Measurements from ENCODE around the gene CREB5.
A peak's percentile ranks its signal among the peaks of the same experiment; 100 is the strongest.

The CREB5 gene

DNA sequence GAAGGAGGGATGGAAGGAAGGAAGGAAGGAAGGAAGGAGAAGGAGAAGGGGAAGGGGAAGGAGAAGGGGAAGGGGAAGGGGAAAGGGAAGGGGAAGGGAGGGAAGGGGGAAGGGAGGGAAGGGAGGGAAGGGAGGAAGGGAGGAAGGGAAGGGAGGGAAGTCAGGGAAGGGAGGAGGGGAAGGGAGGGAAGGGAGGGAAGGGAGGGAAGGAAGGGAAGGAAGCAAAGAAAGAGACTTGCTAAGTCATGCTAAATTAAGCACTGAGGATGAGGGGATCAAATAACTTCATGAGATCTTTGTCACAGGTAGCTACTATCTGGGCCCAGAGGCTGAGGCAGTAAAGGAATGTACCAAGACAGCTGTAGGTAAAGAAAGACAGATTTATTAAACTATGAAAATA is 429.4 kb downstream of the CREB5 start:
- Histone ChIP-seq H3K9me3 (ENCODE audit: control insufficient read depth, low read length) (no peaks in the 10 kb centered on the region), H2BK120ac (ENCODE audit: low read depth, low read length) (no peak overlapping the region), H3K4me3 (ENCODE audit: insufficient read depth in 1 of 2, low read depth in 1 of 2, low read length in 2 of 2) (no peak overlapping the region), H2AFZ (ENCODE audit: low read depth, low read length) (no peak overlapping the region), H4K8ac (ENCODE audit: low read length) (no peak overlapping the region), H3K4ac (ENCODE audit: low read depth in 1 of 2, low read length in 2 of 2) (no peak overlapping the region), H2BK5ac (ENCODE audit: low read depth, low read length, poor library complexity, severe bottlenecking) (no peak overlapping the region), H3K27ac (ENCODE audit: low read length, poor library complexity, severe bottlenecking) (no peak overlapping the region), H2BK15ac (ENCODE audit: low read depth, poor library complexity, severe bottlenecking) (no peak overlapping the region), H2BK12ac (ENCODE audit: low read length in 2 of 2) (no peak overlapping the region), H3K79me1 (replicated peaks; ENCODE audit: low read length, poor library complexity, severe bottlenecking) (no peaks in the 10 kb centered on the region), H3K23ac (ENCODE audit: low read length in 2 of 2) (no peak overlapping the region), H3K14ac (ENCODE audit: low read length in 2 of 2) (no peak overlapping the region), H3K4me1 (ENCODE audit: control insufficient read depth, insufficient read depth, low read depth, low read length) (no peaks in the 10 kb centered on the region), H2AK5ac (ENCODE audit: low read length, severe bottlenecking) (no peak overlapping the region), H3K18ac (ENCODE audit: low read depth in 1 of 2, low read length in 2 of 2) (no peak overlapping the region), H3K9ac (ENCODE audit: low read length) (no peak overlapping the region), H3K27me3 (ENCODE audit: control insufficient read depth in 1 of 2, insufficient read depth in 1 of 2, low read length in 2 of 2) (peaks cover 0 to 16% of the 10 kb centered on the region in 2 experiments), H3K36me3 (ENCODE audit: control insufficient read depth in 1 of 2, insufficient read depth in 2 of 2, low read depth in 1 of 2, low read length in 2 of 2) (no peaks in the 10 kb centered on the region), H4K91ac (ENCODE audit: low read length) (no peak overlapping the region), H3K4me2 (ENCODE audit: low read length, poor library complexity, severe bottlenecking) (no peak overlapping the region)
- no peak for DNase-seq

DNA sequence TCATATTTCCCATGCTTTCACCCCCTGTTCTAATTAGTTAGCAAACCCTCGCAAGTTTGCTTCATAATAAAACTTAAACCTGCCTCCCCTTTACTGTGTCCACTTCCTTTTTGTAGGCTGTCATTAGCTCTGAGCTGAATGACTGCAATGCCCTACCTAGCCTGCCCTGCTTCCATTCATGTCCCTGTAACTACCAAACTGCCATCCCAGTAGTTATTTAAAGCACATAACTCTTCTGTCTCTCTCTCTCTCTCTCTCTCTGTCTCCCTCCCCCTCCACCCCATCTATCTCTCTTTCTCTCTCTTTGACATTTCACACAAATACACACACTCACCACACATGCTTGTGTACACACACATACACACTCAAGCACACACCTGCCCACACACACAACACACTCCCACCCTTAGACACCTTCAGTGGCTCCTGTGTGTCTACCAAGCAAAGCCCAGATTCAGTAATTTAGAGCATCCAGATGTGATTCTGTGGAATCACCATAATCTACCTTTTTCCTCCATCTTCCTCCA is 430.5 kb downstream of the CREB5 start:
- Histone ChIP-seq H3K4me2 (ENCODE audit: low read length, poor library complexity, severe bottlenecking) (no peak overlapping the region), H3K14ac (ENCODE audit: low read length in 2 of 2) (no peak overlapping the region), H3K9me3 (ENCODE audit: control insufficient read depth, low read length) (no peaks in the 10 kb centered on the region), H2AFZ (ENCODE audit: low read depth, low read length) (no peak overlapping the region), H2AK5ac (ENCODE audit: low read length, severe bottlenecking) (no peak overlapping the region), H3K4me3 (ENCODE audit: insufficient read depth in 1 of 2, low read depth in 1 of 2, low read length in 2 of 2) (no peak overlapping the region), H2BK15ac (ENCODE audit: low read depth, poor library complexity, severe bottlenecking) (no peak overlapping the region), H3K23ac (ENCODE audit: low read length in 2 of 2) (no peak overlapping the region), H4K8ac (ENCODE audit: low read length) (no peak overlapping the region), H3K79me1 (replicated peaks; ENCODE audit: low read length, poor library complexity, severe bottlenecking) (no peaks in the 10 kb centered on the region), H2BK5ac (ENCODE audit: low read depth, low read length, poor library complexity, severe bottlenecking) (no peak overlapping the region), H2BK120ac (ENCODE audit: low read depth, low read length) (no peak overlapping the region), H3K27me3 (ENCODE audit: control insufficient read depth in 1 of 2, insufficient read depth in 1 of 2, low read length in 2 of 2) (peaks cover 0 to 16% of the 10 kb centered on the region in 2 experiments), H2BK12ac (ENCODE audit: low read length in 2 of 2) (no peak overlapping the region), H4K91ac (ENCODE audit: low read length) (no peak overlapping the region), H3K4ac (ENCODE audit: low read depth in 1 of 2, low read length in 2 of 2) (no peak overlapping the region), H3K18ac (ENCODE audit: low read depth in 1 of 2, low read length in 2 of 2) (peak overlapping the region in 1 of 2 experiments; percentile 29), H3K9ac (ENCODE audit: low read length) (no peak overlapping the region), H3K27ac (ENCODE audit: low read length, poor library complexity, severe bottlenecking) (no peak overlapping the region), H3K36me3 (ENCODE audit: control insufficient read depth in 1 of 2, insufficient read depth in 2 of 2, low read depth in 1 of 2, low read length in 2 of 2) (no peaks in the 10 kb centered on the region), H3K4me1 (ENCODE audit: control insufficient read depth, insufficient read depth, low read depth, low read length) (no peaks in the 10 kb centered on the region)
- DNase-seq: no peak
- WGBS: 92% methylated on average over 1 of the region's 1 CpG

DNA sequence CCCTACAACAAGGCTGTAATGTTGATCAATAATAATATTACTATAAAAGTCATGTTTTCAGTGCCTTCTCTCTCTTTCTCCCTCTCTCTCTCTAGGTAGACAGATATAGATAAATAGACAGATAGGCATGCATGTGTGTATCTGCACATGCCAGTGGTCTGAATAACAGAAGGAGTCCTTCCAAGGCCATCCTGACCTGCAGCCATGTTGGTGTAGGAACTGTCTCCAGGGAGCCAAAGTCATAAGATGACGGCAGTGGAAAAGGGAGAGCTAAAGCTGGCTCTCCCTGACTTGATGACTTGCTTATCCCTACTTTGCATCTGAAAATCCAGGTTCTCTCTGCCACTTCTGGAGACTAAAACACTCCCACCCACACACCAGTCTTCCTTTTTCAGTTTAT is 432.8 kb downstream of the CREB5 start:
- Histone ChIP-seq H3K27ac (ENCODE audit: low read length, poor library complexity, severe bottlenecking) (no peak overlapping the region), H3K14ac (ENCODE audit: low read length in 2 of 2) (no peak overlapping the region), H2AK5ac (ENCODE audit: low read length, severe bottlenecking) (no peak overlapping the region), H4K91ac (ENCODE audit: low read length) (no peak overlapping the region), H4K8ac (ENCODE audit: low read length) (no peak overlapping the region), H3K79me1 (replicated peaks; ENCODE audit: low read length, poor library complexity, severe bottlenecking) (no peaks in the 10 kb centered on the region), H3K9me3 (ENCODE audit: control insufficient read depth, low read length) (no peaks in the 10 kb centered on the region), H3K4me1 (ENCODE audit: control insufficient read depth, insufficient read depth, low read depth, low read length) (no peaks in the 10 kb centered on the region), H3K18ac (ENCODE audit: low read depth in 1 of 2, low read length in 2 of 2) (no peak overlapping the region), H2BK15ac (ENCODE audit: low read depth, poor library complexity, severe bottlenecking) (no peak overlapping the region), H2AFZ (ENCODE audit: low read depth, low read length) (no peak overlapping the region), H2BK12ac (ENCODE audit: low read length in 2 of 2) (no peak overlapping the region), H3K4me2 (ENCODE audit: low read length, poor library complexity, severe bottlenecking) (no peak overlapping the region), H3K36me3 (ENCODE audit: control insufficient read depth in 1 of 2, insufficient read depth in 2 of 2, low read depth in 1 of 2, low read length in 2 of 2) (no peaks in the 10 kb centered on the region), H2BK5ac (ENCODE audit: low read depth, low read length, poor library complexity, severe bottlenecking) (no peak overlapping the region), H3K4me3 (ENCODE audit: insufficient read depth in 1 of 2, low read depth in 1 of 2, low read length in 2 of 2) (no peak overlapping the region), H3K23ac (ENCODE audit: low read length in 2 of 2) (no peak overlapping the region), H3K9ac (ENCODE audit: low read length) (no peak overlapping the region), H3K27me3 (ENCODE audit: control insufficient read depth in 1 of 2, insufficient read depth in 1 of 2, low read length in 2 of 2) (peaks cover 0 to 16% of the 10 kb centered on the region in 2 experiments), H3K4ac (ENCODE audit: low read depth in 1 of 2, low read length in 2 of 2) (no peak overlapping the region), H2BK120ac (ENCODE audit: low read depth, low read length) (no peak overlapping the region)
- WGBS: 96% methylated on average over 1 of the region's 1 CpG
- DNase-seq: no peak

DNA sequence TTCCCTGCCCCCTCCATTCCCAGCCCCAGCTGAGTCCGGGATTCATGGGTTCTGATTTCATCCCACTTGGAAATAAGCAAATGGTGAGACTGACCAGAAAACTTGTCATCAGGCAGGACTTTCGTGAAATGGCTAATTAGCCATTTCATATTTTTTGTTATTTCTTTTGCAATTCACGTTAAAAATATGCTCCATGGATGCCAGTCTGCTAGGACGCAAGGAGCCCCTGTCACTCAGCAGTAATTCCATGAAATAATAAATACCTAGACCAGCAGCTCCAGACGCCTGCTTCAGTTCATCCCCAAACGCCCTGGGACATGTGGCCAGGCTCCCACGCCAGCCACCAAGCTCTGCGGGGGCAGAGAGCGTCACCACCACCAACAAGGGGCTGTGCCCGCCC is 434.9 kb downstream of the CREB5 start:
- no peak overlapping the region for H3K18ac ChIP-seq (ENCODE audit: low read depth in 1 of 2, low read length in 2 of 2)
- H2AK5ac ChIP-seq (ENCODE audit: low read length, severe bottlenecking): no peak overlapping the region
- H3K79me1 ChIP-seq (replicated peaks; ENCODE audit: low read length, poor library complexity, severe bottlenecking): no peaks in the 10 kb centered on the region
- H2BK120ac ChIP-seq (ENCODE audit: low read depth, low read length): no peak overlapping the region
- no peak overlapping the region for H3K14ac ChIP-seq (ENCODE audit: low read length in 2 of 2)
- no peaks in the 10 kb centered on the region for H3K9me3 ChIP-seq (ENCODE audit: control insufficient read depth, low read length)
- no peaks in the 10 kb centered on the region for H3K4me1 ChIP-seq (ENCODE audit: control insufficient read depth, insufficient read depth, low read depth, low read length)
- H4K8ac ChIP-seq (ENCODE audit: low read length): no peak overlapping the region
- no peaks in the 10 kb centered on the region for H3K36me3 ChIP-seq (ENCODE audit: control insufficient read depth in 1 of 2, insufficient read depth in 2 of 2, low read depth in 1 of 2, low read length in 2 of 2)
- H3K23ac ChIP-seq (ENCODE audit: low read length in 2 of 2): no peak overlapping the region
- H3K27me3 ChIP-seq (ENCODE audit: control insufficient read depth in 1 of 2, insufficient read depth in 1 of 2, low read length in 2 of 2): peaks cover 0 to 11% of the 10 kb centered on the region in 2 experiments
- H2BK12ac ChIP-seq (ENCODE audit: low read length in 2 of 2): no peak overlapping the region
- DNase-seq: no peak
- no peak overlapping the region for H3K4ac ChIP-seq (ENCODE audit: low read depth in 1 of 2, low read length in 2 of 2)
- no peak overlapping the region for H3K27ac ChIP-seq (ENCODE audit: low read length, poor library complexity, severe bottlenecking)
- no peak overlapping the region for H2AFZ ChIP-seq (ENCODE audit: low read depth, low read length)
- 90% methylated on average over 10 of the region's 10 CpGs for WGBS
- H4K91ac ChIP-seq (ENCODE audit: low read length): no peak overlapping the region
- no peak overlapping the region for H2BK5ac ChIP-seq (ENCODE audit: low read depth, low read length, poor library complexity, severe bottlenecking)
- H3K9ac ChIP-seq (ENCODE audit: low read length): peak overlapping the region; percentile 35
- H3K4me2 ChIP-seq (ENCODE audit: low read length, poor library complexity, severe bottlenecking): no peak overlapping the region
- H2BK15ac ChIP-seq (ENCODE audit: low read depth, poor library complexity, severe bottlenecking): no peak overlapping the region
- no peak overlapping the region for H3K4me3 ChIP-seq (ENCODE audit: insufficient read depth in 1 of 2, low read depth in 1 of 2, low read length in 2 of 2)

Measured in mesenchymal stem cell (in vitro differentiated cells and primary cell).